ENCODE data around the gene RCAN1. TPM values are rescaled to one million over a fixed set of nuclear protein-coding genes. Genes with fewer than 3 reads are reported as not detected.
"Not testable (repeated sequence)": the region's sequence is repeated elsewhere in the genome, so short reads cannot be mapped to it uniquely, and the experiment has no call there.

Gene RCAN1
- total and polyA plus RNA-seq, 9 donors = 22.0 to 62.7 (median 32.1) TPM

DNA sequence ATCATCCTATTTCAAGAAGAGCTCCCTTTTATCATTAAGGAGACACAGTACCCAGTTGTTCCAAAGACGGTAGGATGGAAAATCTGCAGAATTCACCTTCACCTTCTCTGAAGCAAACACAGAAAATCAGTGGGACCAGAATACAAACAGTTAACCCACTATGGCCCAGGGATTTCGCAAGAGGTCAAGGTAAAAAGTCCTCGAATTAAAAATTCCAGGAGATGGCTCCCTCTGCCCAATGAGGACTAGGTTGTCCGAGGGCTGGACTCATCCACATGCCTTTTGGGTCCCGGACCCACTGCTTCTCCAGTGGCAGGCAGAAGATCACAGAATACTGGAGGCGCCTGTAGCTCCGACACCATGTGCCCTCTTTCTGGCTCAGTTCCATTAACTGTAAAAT, 42.9 kb downstream of the RCAN1 start:
- H3K36me3 ChIP-seq (ENCODE audit: control insufficient read depth, insufficient read depth, low read length) = no peaks in the 10 kb centered on the region
- 77% methylated on average over 4 of the region's 7 CpGs for WGBS (ENCODE audit: insufficient coverage)
- no peak overlapping the region for H3K27ac ChIP-seq (ENCODE audit: low read length)
- peaks cover 9% of the 10 kb centered on the region for H3K4me1 ChIP-seq (ENCODE audit: control insufficient read depth, insufficient read depth, low read length)
- no peak for DNase-seq
- H3K27me3 ChIP-seq (ENCODE audit: control insufficient read depth, insufficient read depth, low read length) = no peaks in the 10 kb centered on the region
- H3K9me3 ChIP-seq (replicated peaks; ENCODE audit: control insufficient read depth, low read depth, low read length) = no peaks in the 10 kb centered on the region
- no peak overlapping the region for H3K4me3 ChIP-seq (ENCODE audit: low read length)

DNA sequence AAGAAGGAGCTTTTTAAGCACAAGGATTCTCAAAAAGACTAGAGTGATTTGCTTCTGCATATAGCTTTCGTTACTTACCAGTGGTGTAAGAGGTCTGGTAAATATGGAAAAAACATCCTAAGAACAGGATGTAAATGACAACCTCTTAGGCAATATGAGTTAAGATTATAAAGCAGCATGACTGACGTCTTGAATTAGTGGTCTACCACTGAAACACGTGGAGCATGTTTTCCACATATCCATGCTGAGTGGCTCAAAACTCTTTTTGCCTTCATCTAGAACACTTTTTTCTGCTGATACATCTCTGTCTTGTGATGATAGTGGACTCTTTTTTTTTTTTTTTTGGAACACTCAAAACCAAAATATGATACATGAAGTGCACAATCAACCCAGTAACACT, 44.6 kb downstream of the RCAN1 start:
- Histone ChIP-seq H3K27ac (ENCODE audit: low read length) (no peak overlapping the region), H3K4me3 (ENCODE audit: low read length) (no peak overlapping the region), H3K9me3 (replicated peaks; ENCODE audit: control insufficient read depth, low read depth, low read length) (no peaks in the 10 kb centered on the region), H3K27me3 (ENCODE audit: control insufficient read depth, insufficient read depth, low read length) (no peaks in the 10 kb centered on the region), H3K36me3 (ENCODE audit: control insufficient read depth, insufficient read depth, low read length) (no peaks in the 10 kb centered on the region), H3K4me1 (ENCODE audit: control insufficient read depth, insufficient read depth, low read length) (peaks cover 6% of the 10 kb centered on the region)
- DNase-seq = no peak
- WGBS (ENCODE audit: insufficient coverage) = 47% methylated on average over 2 of the region's 3 CpGs

DNA sequence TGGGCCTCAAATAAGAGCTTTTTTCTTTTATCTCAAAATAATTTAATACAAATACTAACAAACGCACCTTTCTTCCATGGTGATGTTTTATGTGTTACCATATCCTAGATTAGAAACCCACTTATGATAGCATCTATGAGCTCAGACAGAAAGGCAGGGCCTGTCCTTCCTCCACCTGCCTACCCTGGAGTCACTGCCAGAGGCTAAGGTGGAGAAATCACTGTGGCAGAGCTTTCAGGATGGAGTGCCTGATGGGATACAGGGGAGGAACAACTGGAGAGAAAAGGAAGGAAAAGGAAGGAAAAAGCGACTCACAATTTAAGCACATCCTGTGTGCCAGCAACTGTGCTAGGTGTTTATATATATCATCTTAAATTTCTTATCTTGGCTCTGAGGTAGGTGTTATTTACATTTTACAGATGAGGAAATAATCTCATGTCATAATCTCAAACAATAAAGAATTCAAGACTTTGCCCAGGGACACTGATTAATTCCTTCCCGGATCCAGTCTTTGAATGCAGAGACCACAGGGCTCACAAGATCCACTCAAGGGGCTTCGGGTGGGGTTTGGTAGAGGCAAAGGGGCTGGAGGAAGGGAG, 45.4 kb downstream of the RCAN1 start:
- no peaks in the 10 kb centered on the region for H3K27me3 ChIP-seq (ENCODE audit: control insufficient read depth, insufficient read depth, low read length)
- no CpG with 5 or more reads among the region's 4 CpGs for WGBS (ENCODE audit: insufficient coverage)
- H3K4me3 ChIP-seq (ENCODE audit: low read length) = no peak overlapping the region
- H3K36me3 ChIP-seq (ENCODE audit: control insufficient read depth, insufficient read depth, low read length) = no peaks in the 10 kb centered on the region
- no peak for DNase-seq
- no peak overlapping the region for H3K27ac ChIP-seq (ENCODE audit: low read length)
- peaks cover 2% of the 10 kb centered on the region for H3K4me1 ChIP-seq (ENCODE audit: control insufficient read depth, insufficient read depth, low read length)
- no peaks in the 10 kb centered on the region for H3K9me3 ChIP-seq (replicated peaks; ENCODE audit: control insufficient read depth, low read depth, low read length)

DNA sequence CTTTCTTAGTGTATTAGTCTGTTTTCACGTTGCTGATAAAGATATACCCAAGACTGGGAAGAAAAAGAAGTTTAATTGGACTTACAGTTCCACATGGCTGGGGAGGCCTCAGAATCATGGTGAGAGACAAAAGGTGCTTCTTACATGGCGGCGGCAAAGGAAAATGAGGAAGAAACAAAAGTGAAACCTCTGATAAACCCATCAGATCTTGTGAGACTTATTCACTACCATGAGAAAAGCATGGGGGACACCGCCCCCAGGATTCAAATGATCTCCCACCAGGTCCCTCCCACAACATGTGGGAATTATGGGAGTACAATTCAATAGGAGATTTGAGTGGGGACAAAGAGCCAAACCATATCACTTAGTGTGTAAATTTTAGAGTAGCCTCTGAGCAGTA, 46.1 kb downstream of the RCAN1 start:
- DNase-seq; H3K36me3 ChIP-seq (ENCODE audit: control insufficient read depth, insufficient read depth, low read length); H3K9me3 ChIP-seq (replicated peaks; ENCODE audit: control insufficient read depth, low read depth, low read length); H3K27ac ChIP-seq (ENCODE audit: low read length); H3K4me3 ChIP-seq (ENCODE audit: low read length); H3K4me1 ChIP-seq (ENCODE audit: control insufficient read depth, insufficient read depth, low read length); H3K27me3 ChIP-seq (ENCODE audit: control insufficient read depth, insufficient read depth, low read length): not testable (repeated sequence)
- no CpG with 5 or more reads among the region's 4 CpGs for WGBS (ENCODE audit: insufficient coverage)

DNA sequence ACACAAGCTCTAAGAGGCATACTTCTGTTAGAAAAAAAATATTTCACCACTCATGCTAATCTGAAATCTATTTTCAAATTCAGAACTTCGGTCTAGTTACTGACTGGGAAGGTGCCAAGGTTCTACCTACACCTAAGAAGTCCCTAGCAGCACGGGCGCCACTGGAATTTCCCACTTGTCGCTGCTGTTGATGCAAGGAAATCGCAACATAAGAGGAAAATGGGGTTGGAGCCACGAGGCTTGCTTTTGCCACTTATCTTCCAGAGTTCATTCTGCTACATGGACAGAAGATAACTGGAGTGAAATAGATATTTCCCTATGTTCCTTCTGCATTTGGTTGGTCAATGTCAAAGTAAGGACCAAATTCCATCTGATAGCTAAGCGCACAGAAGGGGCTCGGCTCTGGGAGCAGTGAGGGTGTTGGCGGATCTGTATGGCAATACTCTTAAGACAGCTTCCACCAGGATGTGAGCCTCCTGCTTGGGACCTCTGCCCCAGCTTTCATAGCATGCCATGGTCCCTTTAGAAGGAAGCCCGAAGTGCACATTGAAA, 47.2 kb downstream of the RCAN1 start:
- no peaks in the 10 kb centered on the region for H3K36me3 ChIP-seq (ENCODE audit: control insufficient read depth, insufficient read depth, low read length)
- H3K27me3 ChIP-seq (ENCODE audit: control insufficient read depth, insufficient read depth, low read length) = no peaks in the 10 kb centered on the region
- H3K27ac ChIP-seq (ENCODE audit: low read length) = no peak overlapping the region
- 93% methylated on average over 5 of the region's 10 CpGs for WGBS (ENCODE audit: insufficient coverage)
- no peak for DNase-seq
- H3K9me3 ChIP-seq (replicated peaks; ENCODE audit: control insufficient read depth, low read depth, low read length) = no peaks in the 10 kb centered on the region
- no peaks in the 10 kb centered on the region for H3K4me1 ChIP-seq (ENCODE audit: control insufficient read depth, insufficient read depth, low read length)
- H3K4me3 ChIP-seq (ENCODE audit: low read length) = no peak overlapping the region

DNA sequence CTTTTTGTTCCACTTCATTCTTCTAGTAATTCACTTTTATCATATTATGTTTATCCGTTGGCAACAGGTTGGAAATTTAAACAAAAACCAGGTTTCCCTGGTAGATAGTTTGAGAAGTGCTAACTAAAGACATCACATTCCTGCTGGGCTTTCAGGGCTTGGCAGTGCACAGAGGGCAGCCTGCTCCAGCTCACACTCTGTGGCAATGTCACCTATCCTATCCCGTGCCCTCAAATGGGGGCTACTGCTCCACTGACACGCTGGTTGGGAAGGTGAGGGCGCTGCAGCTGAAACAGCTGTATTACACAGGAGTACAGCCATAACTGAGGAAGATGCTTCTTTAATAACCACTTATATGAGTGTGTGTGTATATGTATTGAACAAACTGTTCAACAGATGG, 49.7 kb downstream of the RCAN1 start:
- DNase-seq = no peak
- WGBS (ENCODE audit: insufficient coverage) = no CpG with 5 or more reads among the region's 4 CpGs
- Histone ChIP-seq H3K27me3 (ENCODE audit: control insufficient read depth, insufficient read depth, low read length) (no peaks in the 10 kb centered on the region), H3K36me3 (ENCODE audit: control insufficient read depth, insufficient read depth, low read length) (no peaks in the 10 kb centered on the region), H3K9me3 (replicated peaks; ENCODE audit: control insufficient read depth, low read depth, low read length) (no peaks in the 10 kb centered on the region), H3K4me1 (ENCODE audit: control insufficient read depth, insufficient read depth, low read length) (no peaks in the 10 kb centered on the region), H3K27ac (ENCODE audit: low read length) (no peak overlapping the region), H3K4me3 (ENCODE audit: low read length) (no peak overlapping the region)

DNA sequence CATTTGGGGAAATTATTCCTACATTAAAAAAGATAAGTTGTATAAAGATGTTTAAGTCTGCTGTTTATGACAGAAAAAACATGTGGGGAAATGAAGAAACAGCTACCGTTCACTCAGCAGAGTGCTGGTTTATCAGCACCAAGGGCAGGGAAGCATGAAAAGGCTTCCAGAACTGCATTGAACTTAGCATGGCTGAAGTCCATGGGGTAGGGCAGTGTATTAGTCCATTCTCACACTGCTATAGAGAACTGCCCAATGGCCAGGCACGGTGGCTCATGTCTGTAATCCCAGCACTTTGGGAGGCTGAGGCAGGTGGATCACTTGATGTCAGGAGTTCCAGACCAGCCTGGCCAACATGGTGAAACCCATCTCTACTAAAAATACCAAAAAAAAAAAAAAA, 51.5 kb downstream of the RCAN1 start:
- H3K27ac ChIP-seq (ENCODE audit: low read length); DNase-seq: not testable (repeated sequence)
- 17% methylated on average over 1 of the region's 2 CpGs for WGBS (ENCODE audit: insufficient coverage)

DNA sequence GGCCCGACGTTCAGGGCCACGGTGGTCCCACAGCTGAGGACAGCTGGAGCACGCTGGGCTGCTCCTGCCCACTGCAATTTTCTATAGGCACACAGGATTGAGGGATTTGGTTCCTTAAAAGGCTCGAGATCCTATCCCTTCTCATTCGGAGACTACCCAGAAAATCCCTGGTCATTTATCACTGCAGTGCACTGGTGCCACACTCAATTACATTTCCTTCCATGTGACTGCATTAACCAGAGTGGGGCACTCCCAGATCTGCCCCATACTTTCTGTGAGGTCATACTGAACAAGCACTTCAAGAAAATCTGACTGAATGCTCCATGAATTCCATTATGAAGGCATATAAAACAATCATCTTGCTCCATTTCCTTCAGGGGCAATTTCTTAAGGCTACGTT, 53.1 kb downstream of the RCAN1 start:
- no peak overlapping the region for H3K27ac ChIP-seq (ENCODE audit: low read length)
- DNase-seq = no peak
- H3K36me3 ChIP-seq (ENCODE audit: control insufficient read depth, insufficient read depth, low read length) = no peaks in the 10 kb centered on the region
- H3K4me1 ChIP-seq (ENCODE audit: control insufficient read depth, insufficient read depth, low read length) = peaks cover 2% of the 10 kb centered on the region
- no peaks in the 10 kb centered on the region for H3K27me3 ChIP-seq (ENCODE audit: control insufficient read depth, insufficient read depth, low read length)
- no peak overlapping the region for H3K4me3 ChIP-seq (ENCODE audit: low read length)
- H3K9me3 ChIP-seq (replicated peaks; ENCODE audit: control insufficient read depth, low read depth, low read length) = no peaks in the 10 kb centered on the region
- 65% methylated on average over 5 of the region's 7 CpGs for WGBS (ENCODE audit: insufficient coverage)

More for the DNA sequence above, 51.5 kb downstream of the RCAN1 start:
- H3K27me3 ChIP-seq (ENCODE audit: control insufficient read depth, insufficient read depth, low read length); H3K4me1 ChIP-seq (ENCODE audit: control insufficient read depth, insufficient read depth, low read length); H3K36me3 ChIP-seq (ENCODE audit: control insufficient read depth, insufficient read depth, low read length); H3K9me3 ChIP-seq (replicated peaks; ENCODE audit: control insufficient read depth, low read depth, low read length); H3K4me3 ChIP-seq (ENCODE audit: low read length): not testable (repeated sequence)

DNA sequence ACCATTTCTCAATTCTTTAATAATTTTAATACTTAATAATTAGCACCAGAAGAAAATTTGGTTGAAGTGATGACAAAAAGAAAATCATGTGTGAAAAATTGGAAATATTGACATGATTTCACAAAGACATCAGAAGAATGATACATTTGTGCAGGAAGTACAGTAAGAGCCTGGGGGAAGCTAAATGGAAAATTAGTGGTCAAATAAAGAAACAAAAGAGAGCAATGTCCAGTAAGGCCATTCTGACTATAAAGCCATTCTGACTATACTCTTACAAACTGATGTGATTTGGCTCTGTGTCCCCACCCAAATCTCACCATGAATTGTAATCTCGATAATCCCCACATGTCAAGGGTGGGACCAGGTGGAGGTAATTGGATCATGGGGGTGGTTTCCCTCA, 54.3 kb downstream of the RCAN1 start:
- H3K4me3 ChIP-seq (ENCODE audit: low read length) = no peak overlapping the region
- peaks cover 2% of the 10 kb centered on the region for H3K4me1 ChIP-seq (ENCODE audit: control insufficient read depth, insufficient read depth, low read length)
- H3K27ac ChIP-seq (ENCODE audit: low read length) = no peak overlapping the region
- DNase-seq = no peak
- no peaks in the 10 kb centered on the region for H3K9me3 ChIP-seq (replicated peaks; ENCODE audit: control insufficient read depth, low read depth, low read length)
- H3K27me3 ChIP-seq (ENCODE audit: control insufficient read depth, insufficient read depth, low read length) = no peaks in the 10 kb centered on the region
- H3K36me3 ChIP-seq (ENCODE audit: control insufficient read depth, insufficient read depth, low read length) = no peaks in the 10 kb centered on the region
- WGBS (ENCODE audit: insufficient coverage) = no CpG with 5 or more reads among the region's 1 CpG

DNA sequence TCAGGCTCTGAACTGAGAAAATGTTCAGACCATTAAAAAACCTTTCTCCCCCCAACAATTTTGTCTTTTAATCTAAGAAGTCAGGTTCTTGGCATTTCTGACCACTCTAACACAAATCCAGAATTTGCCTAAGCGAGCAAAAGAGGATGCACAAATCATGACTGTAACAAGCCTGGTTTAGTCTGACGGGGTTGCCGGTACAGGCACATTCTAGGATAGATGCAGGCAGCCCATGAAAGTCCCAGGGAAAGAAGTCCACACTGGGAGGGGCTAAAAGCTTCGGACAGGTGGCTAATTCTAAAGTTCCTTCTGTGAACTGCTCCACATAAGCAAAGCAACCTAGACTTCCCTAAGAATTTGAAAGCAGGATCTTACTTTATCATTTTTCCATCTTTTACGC, 54.9 kb downstream of the RCAN1 start:
- DNase-seq = no peak
- H3K4me1 ChIP-seq (ENCODE audit: control insufficient read depth, insufficient read depth, low read length) = peaks cover 2% of the 10 kb centered on the region
- H3K27ac ChIP-seq (ENCODE audit: low read length) = no peak overlapping the region
- H3K9me3 ChIP-seq (replicated peaks; ENCODE audit: control insufficient read depth, low read depth, low read length) = no peaks in the 10 kb centered on the region
- H3K27me3 ChIP-seq (ENCODE audit: control insufficient read depth, insufficient read depth, low read length) = no peaks in the 10 kb centered on the region
- no peaks in the 10 kb centered on the region for H3K36me3 ChIP-seq (ENCODE audit: control insufficient read depth, insufficient read depth, low read length)
- H3K4me3 ChIP-seq (ENCODE audit: low read length) = no peak overlapping the region
- 100% methylated on average over 3 of the region's 5 CpGs for WGBS (ENCODE audit: insufficient coverage)

Measured in muscle of leg (tissue), 11 donors.